ENCODE data around the gene NUPR1.

DNA sequence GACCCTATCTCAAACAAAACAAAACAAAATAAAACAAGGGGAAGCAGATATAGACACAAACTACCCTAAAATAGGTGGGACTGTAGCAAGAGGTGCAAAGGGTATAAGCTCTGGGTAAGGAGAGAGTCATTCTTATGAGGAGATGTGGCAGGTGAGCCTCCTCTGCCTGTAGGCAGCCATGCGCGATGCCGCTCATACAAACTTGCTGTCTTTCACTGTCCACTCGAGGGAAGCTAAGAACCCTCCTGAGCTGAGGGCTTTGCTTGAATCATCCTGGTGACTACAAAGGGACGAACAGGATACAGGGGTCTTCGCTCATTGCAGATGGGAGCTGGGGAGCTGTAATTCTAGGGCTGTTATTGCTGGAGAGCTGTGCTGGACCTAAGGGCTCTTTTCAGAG is 17.3 kb downstream of the NUPR1 start:
- TF ChIP-seq POLR2A (IDR thresholded peaks at IDR 0.05; ENCODE audit: low read depth, low read length) = no peak
- TF ChIP-seq POLR2AphosphoS5 (IDR thresholded peaks at IDR 0.05; ENCODE audit: low read depth, low read length) = no peak
- no peak for TF ChIP-seq SPI1 (IDR thresholded peaks at IDR 0.05; ENCODE audit: low read depth, low read length)
- no peak for TF ChIP-seq TAF1 (IDR thresholded peaks at IDR 0.05; ENCODE audit: low read depth, low read length)

All from GM12891 (cell line).